C4-2B (cell line): ENCODE measurements around the gene ATG10.

Experiments used
- ZFX ChIP-seq: fragments of 450-650 bp; IDR thresholded peaks from 2 replicates; pipeline ENCODE4 v1.6.1; 2017
- TF ChIP-seq, protein P1 (sequence below): fragments of 450-650 bp; conservative IDR thresholded peaks from 2 replicates; pipeline ENCODE4 v1.5.1; 2017; ENCODE audit warnings: mild to moderate bottlenecking

DNA sequence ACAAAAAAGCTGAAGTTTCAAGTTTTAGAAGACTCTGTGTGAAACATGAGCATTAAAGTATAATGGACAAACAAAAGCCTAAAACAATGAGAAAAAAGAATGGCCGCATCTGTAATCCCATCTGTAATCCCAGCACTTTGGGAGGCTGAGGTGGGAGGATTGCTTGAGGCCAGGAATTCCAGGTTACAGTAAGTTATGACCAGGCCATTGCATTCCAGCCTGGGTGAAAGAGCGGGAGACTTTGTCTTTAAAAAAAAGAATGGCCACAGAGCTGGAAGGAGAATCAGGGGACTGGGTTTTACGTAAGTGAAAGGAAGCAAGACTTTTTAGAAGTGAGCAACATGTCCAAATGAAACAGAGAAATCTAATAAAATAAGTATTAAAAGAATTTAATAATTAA is 2.6 kb upstream of the ATG10 start:
- TF ChIP-seq, protein P1, sequence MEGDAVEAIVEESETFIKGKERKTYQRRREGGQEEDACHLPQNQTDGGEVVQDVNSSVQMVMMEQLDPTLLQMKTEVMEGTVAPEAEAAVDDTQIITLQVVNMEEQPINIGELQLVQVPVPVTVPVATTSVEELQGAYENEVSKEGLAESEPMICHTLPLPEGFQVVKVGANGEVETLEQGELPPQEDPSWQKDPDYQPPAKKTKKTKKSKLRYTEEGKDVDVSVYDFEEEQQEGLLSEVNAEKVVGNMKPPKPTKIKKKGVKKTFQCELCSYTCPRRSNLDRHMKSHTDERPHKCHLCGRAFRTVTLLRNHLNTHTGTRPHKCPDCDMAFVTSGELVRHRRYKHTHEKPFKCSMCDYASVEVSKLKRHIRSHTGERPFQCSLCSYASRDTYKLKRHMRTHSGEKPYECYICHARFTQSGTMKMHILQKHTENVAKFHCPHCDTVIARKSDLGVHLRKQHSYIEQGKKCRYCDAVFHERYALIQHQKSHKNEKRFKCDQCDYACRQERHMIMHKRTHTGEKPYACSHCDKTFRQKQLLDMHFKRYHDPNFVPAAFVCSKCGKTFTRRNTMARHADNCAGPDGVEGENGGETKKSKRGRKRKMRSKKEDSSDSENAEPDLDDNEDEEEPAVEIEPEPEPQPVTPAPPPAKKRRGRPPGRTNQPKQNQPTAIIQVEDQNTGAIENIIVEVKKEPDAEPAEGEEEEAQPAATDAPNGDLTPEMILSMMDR: no peak
- no peak for TF ChIP-seq ZFX
